K562 (cell line): Measurements from ENCODE around the gene NTM. TPM values are rescaled to one million over a fixed set of nuclear protein-coding genes. Genes with fewer than 3 reads are reported as not detected.

Experiments used
- ATAC-seq: fragments of 200-7000 bp; cut with Tn5 transposase; 3 replicates; pipeline ENCODE4 v1.9.1; 2020; ENCODE audit warnings: moderate library complexity
- BruUV-seq: library from RNA; stranded (reverse); fragments of 400-500 nt; replicated peaks from 2 replicates; lab custom pipeline; 2021; lab: Mats Ljungman, UMichigan
- CTCF ChIA-PET: fragments of 300-600 bp; formaldehyde crosslinking; extraction: SDS; loops from one replicate; lab custom pipeline; 2021; ENCODE audit warnings: low intra/inter-chr PET ratio; lab: Yijun Ruan, JAX
- POLR2A ChIA-PET: fragments of 300-600, 350-650 bp; sonication (Branson Sonifier 250); formaldehyde crosslinking; extraction: SDS; loops from one replicate; lab custom pipeline; 2021; ENCODE audit warnings: antibody characterized with exemption, inconsistent platforms; lab: Yijun Ruan, JAX
- DNase-seq, 4 experiments: peaks; one replicate each; pipeline versions ENCODE4 v3.0.0 to v3.0.0-alpha.2; 2011 to 2018; ENCODE audit warnings: low spot score in 3 of 4, mixed read lengths in 3 of 4; ENCODE audit errors: extremely low read depth in 1 of 4
- FAIRE-seq: peaks from 2 replicates; lab custom pipeline; 2011; peaks lifted over from hg19 to GRCh38; lab: Jason Lieb, UNC
- H2AFZ ChIP-seq: 2 replicates; pipeline ENCODE4 v1.6.0; 2011; ENCODE audit warnings: low read depth, low read length, control low read depth, inconsistent platforms
- H3K27ac ChIP-seq: fragments of 200-600 bp; 3 replicates; pipeline ENCODE4 v1.8.0; 2011; ENCODE audit warnings: low read depth, mild to moderate bottlenecking, control low read depth, inconsistent platforms, low read length, moderate library complexity, mixed read lengths; ENCODE audit errors: extremely low read depth
- H3K27me3 ChIP-seq, 2 experiments: fragments of 300-600 bp in 1 of 2; 2 replicates in 1 of 2; 3 replicates in 1 of 2; pipeline versions ENCODE4 v1.6.0 to v1.8.0; 2011; ENCODE audit warnings: inconsistent platforms in 2 of 2, low read length in 2 of 2, mild to moderate bottlenecking in 1 of 2, mixed read lengths in 1 of 2, moderate library complexity in 1 of 2; ENCODE audit not compliant: control insufficient read depth in 2 of 2, insufficient read depth in 2 of 2
- H3K36me3 ChIP-seq: fragments of 300-600 bp; 3 replicates; pipeline ENCODE4 v1.8.0; 2011; ENCODE audit warnings: mild to moderate bottlenecking, low read length, inconsistent platforms; ENCODE audit not compliant: control insufficient read depth, insufficient read depth
- H3K4me1 ChIP-seq, 2 experiments: fragments of 200-600 bp in 1 of 2; replicated peaks in 1 of 2; 2 replicates in 1 of 2; 3 replicates in 1 of 2; pipeline versions ENCODE4 v1.5.1 to v1.8.0; 2011; ENCODE audit warnings: inconsistent platforms in 2 of 2, low read length in 2 of 2, mild to moderate bottlenecking in 1 of 2, mixed read lengths in 1 of 2, moderate library complexity in 1 of 2; ENCODE audit not compliant: control insufficient read depth in 2 of 2, insufficient read depth in 2 of 2
- H3K4me2 ChIP-seq: 2 replicates; pipeline ENCODE4 v1.6.1; 2011; ENCODE audit warnings: low read length, control low read depth, inconsistent platforms, mixed read lengths; ENCODE audit not compliant: insufficient read depth
- H3K4me3 ChIP-seq: fragments of 200-600 bp; sonication (generic), shearing (Covaris generic); 2 replicates; pipeline ENCODE4 v1.5.1; 2016; ENCODE audit warnings: control low read depth, inconsistent platforms
- H3K79me2 ChIP-seq: fragments of 200-600 bp; 3 replicates; pipeline ENCODE4 v1.8.0; 2011; ENCODE audit warnings: low read length, inconsistent platforms; ENCODE audit not compliant: control insufficient read depth, insufficient read depth
- H3K9ac ChIP-seq, 2 experiments: 2 replicates each; pipeline versions ENCODE4 v1.6.0 to v1.6.1; 2011; ENCODE audit warnings: low read depth in 2 of 2, low read length in 2 of 2, control low read depth in 1 of 2, inconsistent platforms in 1 of 2, mild to moderate bottlenecking in 1 of 2, mixed read lengths in 1 of 2; ENCODE audit not compliant: insufficient read depth in 1 of 2
- H3K9me1 ChIP-seq: one replicate; pipeline ENCODE4 v1.6.0; 2011; ENCODE audit warnings: inconsistent platforms, mild to moderate bottlenecking, low read length, moderate library complexity; ENCODE audit not compliant: control insufficient read depth, insufficient read depth
- H3K9me3 ChIP-seq: replicated peaks from 2 replicates; pipeline ENCODE4 v1.5.1; 2011; ENCODE audit warnings: low read depth, low read length, inconsistent platforms; ENCODE audit not compliant: control insufficient read depth, insufficient read depth
- H4K20me1 ChIP-seq: replicated peaks from 2 replicates; pipeline ENCODE4 v1.6.1; 2011; ENCODE audit warnings: low read length, inconsistent platforms, mixed read lengths; ENCODE audit not compliant: control insufficient read depth, insufficient read depth
- ADNP ChIP-seq: fragments of 200-800 bp; sonication (Bioruptor generic); IDR thresholded peaks from 2 replicates; pipeline ENCODE4 v1.6.1; 2016; ENCODE audit warnings: missing genetic modification characterization, missing compliant biosample characterization
- CREB1 ChIP-seq, 2 experiments: sonication (generic) in 1 of 2; formaldehyde crosslinking in 1 of 2; IDR thresholded peaks; 2 replicates each; pipeline versions ENCODE4 v1.6.1 to v1.8.0; 2012 to 2022; ENCODE audit warnings: inconsistent platforms in 1 of 2, mild to moderate bottlenecking in 1 of 2, missing genetic modification reagents in 1 of 2, moderate library complexity in 1 of 2
- DACH1 ChIP-seq: fragments of 450-650 bp; IDR thresholded peaks from 2 replicates; pipeline ENCODE4 v1.6.1; 2018; ENCODE audit not compliant: partially characterized antibody
- ELF4 ChIP-seq: fragments of 450-650 bp; formaldehyde crosslinking; IDR thresholded peaks from 2 replicates; pipeline ENCODE4 v1.4.0; 2022; ENCODE audit warnings: missing genetic modification characterization
- MXD1 ChIP-seq: fragments of 250-450 bp; sonication (Bioruptor Pico); IDR thresholded peaks from 2 replicates; pipeline ENCODE4 v1.8.0; 2021; ENCODE audit warnings: borderline replicate concordance, mild to moderate bottlenecking, moderate library complexity; ENCODE audit not compliant: poor library complexity, severe bottlenecking
- NCOR1 ChIP-seq: fragments of 450-650 bp; IDR thresholded peaks from 2 replicates; pipeline ENCODE4 v1.6.1; 2016; ENCODE audit warnings: mild to moderate bottlenecking, moderate library complexity
- PBX2 ChIP-seq, 2 experiments: IDR thresholded peaks in 1 of 2; conservative IDR thresholded peaks in 1 of 2; 2 replicates each; pipeline ENCODE4 v1.6.1; 2016; ENCODE audit warnings: low read depth in 2 of 2, mild to moderate bottlenecking in 1 of 2, missing compliant biosample characterization in 1 of 2, missing genetic modification characterization in 1 of 2, moderate library complexity in 1 of 2
- PTRF ChIP-seq: fragments of 450-650 bp; IDR thresholded peaks from 2 replicates; pipeline ENCODE4 v1.6.1; 2016; ENCODE audit warnings: mild to moderate bottlenecking, missing genetic modification characterization, missing compliant biosample characterization
- SIRT6 ChIP-seq: IDR thresholded peaks from one replicate; pipeline ENCODE4 v1.6.1; 2012; ENCODE audit warnings: low read depth, mild to moderate bottlenecking, control low read depth, inconsistent platforms, low read length, moderate library complexity
- SNAPC5 ChIP-seq: fragments of 250-450 bp; sonication (Bioruptor Pico); IDR thresholded peaks from 2 replicates; pipeline ENCODE4 v1.8.0; 2021; ENCODE audit warnings: moderate library complexity, mild to moderate bottlenecking, inconsistent platforms
- TOE1 ChIP-seq, 2 experiments: fragments of 450-650 bp in 1 of 2; sonication (generic) in 1 of 2; formaldehyde crosslinking in 1 of 2; IDR thresholded peaks; 2 replicates each; pipeline versions ENCODE4 v1.7.1 to v1.8.0; 2016 to 2022; ENCODE audit warnings: borderline replicate concordance in 2 of 2, mild to moderate bottlenecking in 2 of 2, antibody characterized with exemption in 1 of 2, inconsistent platforms in 1 of 2, low read depth in 1 of 2, missing genetic modification reagents in 1 of 2, moderate library complexity in 1 of 2
- ZKSCAN1 ChIP-seq: fragments of 150-350 bp; IDR thresholded peaks from 2 replicates; pipeline ENCODE4 v1.6.1; 2016; ENCODE audit warnings: low read depth, low read length
- ZKSCAN3 ChIP-seq: fragments of 250-450 bp; sonication (Bioruptor Pico); IDR thresholded peaks from 2 replicates; pipeline ENCODE4 v1.4.0; 2020
- ZNF395 ChIP-seq: fragments of 200-800 bp; sonication (Bioruptor generic); IDR thresholded peaks from 2 replicates; pipeline ENCODE4 v1.6.1; 2017; ENCODE audit warnings: missing genetic modification characterization, missing compliant biosample characterization
- WGBS: fragments of 100-300 bp; shearing (Covaris generic); methylation state at CpG from one replicate; pipeline ENCODE4 v1.1.6; 2016; ENCODE audit warnings: low coverage, mixed read lengths; ENCODE audit not compliant: insufficient coverage; ENCODE audit errors: missing lambda C conversion rate; 5-methylcytosine and 5-hydroxymethylcytosine counted together
- in situ Hi-C: fragments of 300-500 bp; cut with MboI; formaldehyde crosslinking; loops from 4 replicates; pipeline ENCODE4 v1.15.0; 2018; ENCODE audit warnings: inconsistent platforms, mixed read lengths
- intact Hi-C: fragments of 100-400 bp; cut with micrococcal nuclease; formaldehyde crosslinking; loops from 2 replicates; pipeline ENCODE4 v1.14.2; 2022
- polyA plus RNA-seq, 8 experiments: library from polyadenylated mRNA; depleted of rRNA in 4 of 8; stranded (reverse) in 5 of 8; unstranded in 3 of 8; fragments of >200 nt; fragmentation: Nextera tagmentation in 2 of 8; fragmentation: Illumina TruSeq in 1 of 8; extraction: Ambion mirVana in 2 of 8; extraction: Trizol in 1 of 8; gene quantifications; 2 replicates each; pipeline versions ENCODE4 v1.2.1 to v1.2.3, GENCODE V29; 2011 to 2014; ENCODE audit warnings: inconsistent platforms in 1 of 8, missing spikeins in 1 of 8
- total RNA-seq, 7 experiments: library from RNA; depleted of rRNA in 6 of 7; stranded (reverse); fragments of >200 nt in 6 of 7; fragmentation: Illumina TruSeq in 2 of 7; extraction: Trizol in 2 of 7; gene quantifications; 2 replicates each; pipeline versions ENCODE4 v1.2.1 to v1.2.3, GENCODE V29; 2011 to 2021; ENCODE audit warnings: low replicate concordance in 1 of 7

The NTM gene
- total and polyA plus RNA-seq, 9 of the 15 experiments (the other 6 are each of a cell fraction or from before 2014, with no cell fraction given) = not detected

- no peak for TF ChIP-seq ELF4 (CRISPR knock-in tag)
Observed at GRCh38 chr11:132231656-132232347, 861.4 kb downstream of the NTM start (continued).

- no peak for DNase-seq
- Histone ChIP-seq H3K79me2 (no peaks in the 10 kb centered on the region), H3K4me1 (no peaks in the 10 kb centered on the region), H3K4me2 (no peak overlapping the region), H4K20me1 (no peaks in the 10 kb centered on the region), H3K36me3 (no peaks in the 10 kb centered on the region), H3K9me1 (no peaks in the 10 kb centered on the region), H3K27me3 (no peaks in the 10 kb centered on the region), H3K9me3 (no peaks in the 10 kb centered on the region), H3K9ac (no peak overlapping the region), H3K27ac (no peak overlapping the region), H2AFZ (no peak overlapping the region), H3K4me3 (no peak overlapping the region)
- ATAC-seq = no peak
- in situ Hi-C loops (no loop called here), intact Hi-C loops (no loop called here)
- 1% methylated on average over 4 of the region's 4 CpGs for WGBS
- CTCF ChIA-PET = no interaction called here
- no TSS peak for BruUV-seq
- POLR2A ChIA-PET = no interaction called here
- FAIRE-seq = no peak
- TF ChIP-seq TOE1 (IDR thresholded peaks at IDR 0.05; ENCODE audit: borderline replicate concordance) (no peak), TOE1 (CRISPR knock-in tag; IDR thresholded peaks at IDR 0.05; ENCODE audit: borderline replicate concordance, low read depth) (no peak), DACH1 (no peak), ZKSCAN1 (no peak), SNAPC5 (CRISPR knock-in tag) (no peak), MXD1 (CRISPR knock-in tag) (no peak), ADNP (tag) (no peak), SIRT6 (no peak), NCOR1 (no peak), PBX2 (CRISPR knock-in tag; IDR thresholded peaks at IDR 0.05; ENCODE audit: low read depth) (no peak), PBX2 (tag; conservative IDR thresholded peaks at IDR 0.05; ENCODE audit: low read depth) (no peak), ZNF395 (CRISPR knock-in tag) (no peak), ZKSCAN3 (CRISPR knock-in tag) (no peak), CREB1 (IDR thresholded peaks at IDR 0.05) (no peak), CREB1 (CRISPR knock-in tag; IDR thresholded peaks at IDR 0.05) (no peak), PTRF (tag) (no peak)
Observed at GRCh38 chr11:132234878-132235277, 864.5 kb downstream of the NTM start.
